DND-41 (cell line): ENCODE results near the gene NPY4R.
"Not testable (repeated sequence)": the region's sequence is repeated elsewhere in the genome, so short reads cannot be mapped to it uniquely, and the experiment has no call there.

Source experiments
- ATAC-seq: fragments of 200-7000 bp; cut with Tn5 transposase; 3 replicates; pipeline ENCODE4 v1.9.1; 2021; ENCODE audit warnings: low read depth; ENCODE audit not compliant: insufficient read depth
- DNase-seq: peaks from one replicate; pipeline ENCODE4 v3.0.0-alpha.2; 2020
- H2AFZ ChIP-seq: 2 replicates; pipeline ENCODE4 v1.6.0; 2012; ENCODE audit warnings: low read depth, low read length
- H3K27ac ChIP-seq: 2 replicates; pipeline ENCODE4 v1.5.1; 2012; ENCODE audit warnings: low read length, inconsistent platforms
- H3K27me3 ChIP-seq: fragments of 200-600 bp; sonication (generic); 2 replicates; pipeline ENCODE4 v1.6.0; 2012; ENCODE audit warnings: low read length, mild to moderate bottlenecking, inconsistent platforms; ENCODE audit not compliant: insufficient read depth, poor library complexity
- H3K36me3 ChIP-seq: 2 replicates; pipeline ENCODE4 v1.5.1; 2012; ENCODE audit warnings: low read length, inconsistent platforms; ENCODE audit not compliant: insufficient read depth
- H3K4me1 ChIP-seq: 2 replicates; pipeline ENCODE4 v1.5.1; 2012; ENCODE audit warnings: mild to moderate bottlenecking, low read length; ENCODE audit not compliant: insufficient read depth
- H3K4me2 ChIP-seq: 2 replicates; pipeline ENCODE4 v1.6.0; 2012; ENCODE audit warnings: mild to moderate bottlenecking, moderate library complexity, low read length, inconsistent platforms; ENCODE audit not compliant: insufficient read depth
- H3K4me3 ChIP-seq, 2 experiments: fragments of 200-600 bp in 1 of 2; shearing (Covaris generic) in 1 of 2; 2 replicates each; pipeline ENCODE4 v1.5.1; 2012 to 2016; ENCODE audit warnings: inconsistent platforms in 2 of 2, low read length in 2 of 2, mild to moderate bottlenecking in 2 of 2, low read depth in 1 of 2, moderate library complexity in 1 of 2
- H3K79me2 ChIP-seq: 2 replicates; pipeline ENCODE4 v1.6.0; 2012; ENCODE audit warnings: low read length, inconsistent platforms; ENCODE audit not compliant: insufficient read depth
- H3K9ac ChIP-seq: 2 replicates; pipeline ENCODE4 v1.6.0; 2012; ENCODE audit warnings: low read depth, mild to moderate bottlenecking, inconsistent platforms, low read length, moderate library complexity
- H3K9me3 ChIP-seq: 2 replicates; pipeline ENCODE4 v1.5.1; 2012; ENCODE audit warnings: low read length, moderate library complexity, mild to moderate bottlenecking, inconsistent platforms; ENCODE audit not compliant: insufficient read depth, severe bottlenecking
- H4K20me1 ChIP-seq: 2 replicates; pipeline ENCODE4 v1.6.0; 2012; ENCODE audit warnings: low read length; ENCODE audit not compliant: insufficient read depth
- EZH2 ChIP-seq: IDR thresholded peaks from 3 replicates; pipeline ENCODE4 v1.6.1; 2012; ENCODE audit warnings: borderline replicate concordance, low read depth, mild to moderate bottlenecking, moderate library complexity, low read length, inconsistent platforms; ENCODE audit not compliant: severe bottlenecking
- TF ChIP-seq, protein P1 (sequence below): IDR thresholded peaks from 2 replicates; pipeline ENCODE4 v1.5.1; 2012; ENCODE audit warnings: borderline replicate concordance, low read length, moderate library complexity, mild to moderate bottlenecking; ENCODE audit not compliant: poor library complexity, severe bottlenecking; ENCODE audit errors: extremely low read depth

The NPY4R gene, protein sequence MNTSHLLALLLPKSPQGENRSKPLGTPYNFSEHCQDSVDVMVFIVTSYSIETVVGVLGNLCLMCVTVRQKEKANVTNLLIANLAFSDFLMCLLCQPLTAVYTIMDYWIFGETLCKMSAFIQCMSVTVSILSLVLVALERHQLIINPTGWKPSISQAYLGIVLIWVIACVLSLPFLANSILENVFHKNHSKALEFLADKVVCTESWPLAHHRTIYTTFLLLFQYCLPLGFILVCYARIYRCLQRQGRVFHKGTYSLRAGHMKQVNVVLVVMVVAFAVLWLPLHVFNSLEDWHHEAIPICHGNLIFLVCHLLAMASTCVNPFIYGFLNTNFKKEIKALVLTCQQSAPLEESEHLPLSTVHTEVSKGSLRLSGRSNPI

DNA sequence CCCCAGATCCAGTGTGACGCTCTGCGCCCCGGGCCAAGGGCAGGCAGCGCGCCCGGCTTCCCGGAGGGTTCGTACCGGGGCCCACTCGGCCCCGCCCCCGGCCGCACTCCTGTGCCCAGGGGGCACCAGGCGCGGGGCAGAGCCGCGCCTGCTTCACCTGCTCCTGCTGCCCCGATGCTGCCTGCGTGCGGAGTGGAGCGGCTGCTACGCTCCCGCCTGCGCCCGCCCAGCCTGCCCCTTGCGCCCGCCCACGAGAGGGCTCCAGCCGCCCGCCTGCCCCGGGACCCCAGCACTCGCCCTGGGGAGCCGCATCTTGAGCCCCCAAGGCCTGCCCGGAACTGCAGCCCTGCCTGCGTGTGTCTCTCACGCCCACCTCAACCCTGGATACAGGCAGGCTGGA lies at the start of gene NPY4R:
Gene NPY4R (minus strand): TSS at position 194 of the 400 bp plus-strand sequence. CDS start 3,323 bp downstream, outside the sequence.
- not testable (repeated sequence) for H3K27me3 ChIP-seq, H3K9ac ChIP-seq, H3K79me2 ChIP-seq, DNase-seq, H3K4me3 ChIP-seq, ATAC-seq, H4K20me1 ChIP-seq, H3K36me3 ChIP-seq, H2AFZ ChIP-seq, H3K27ac ChIP-seq, H3K9me3 ChIP-seq, H3K4me2 ChIP-seq, H3K4me1 ChIP-seq

DNA sequence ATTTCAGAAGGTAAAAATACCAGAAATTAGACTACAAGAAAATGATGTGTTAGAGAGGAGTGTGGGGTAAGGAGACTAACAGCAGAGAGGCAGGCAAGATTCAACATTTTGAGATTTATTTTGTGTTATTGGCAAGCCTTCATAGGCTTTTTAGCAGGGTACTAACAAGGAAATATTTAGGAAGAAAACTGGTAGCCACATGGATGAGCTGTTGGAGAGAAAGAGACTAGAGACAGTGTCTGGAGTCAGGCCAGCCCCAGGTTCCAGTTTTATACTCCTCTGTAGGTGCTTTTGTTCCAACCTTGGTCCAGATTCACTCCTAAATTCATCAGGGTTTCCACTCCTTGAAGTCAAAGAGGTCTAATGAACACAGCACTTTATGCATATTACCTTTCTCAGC lies 49.6 kb upstream of the NPY4R start:
- Histone ChIP-seq H3K9me3 (no peaks in the 10 kb centered on the region), H3K27me3 (peaks cover 3% of the 10 kb centered on the region), H3K9ac (no peak overlapping the region), H2AFZ (no peak overlapping the region), H3K4me2 (no peak overlapping the region), H3K4me1 (no peaks in the 10 kb centered on the region), H3K4me3 (no peak overlapping the region), H4K20me1 (no peaks in the 10 kb centered on the region), H3K79me2 (no peaks in the 10 kb centered on the region), H3K27ac (no peak overlapping the region), H3K36me3 (no peaks in the 10 kb centered on the region)
- TF ChIP-seq EZH2 = no peak
- TF ChIP-seq, protein P1, sequence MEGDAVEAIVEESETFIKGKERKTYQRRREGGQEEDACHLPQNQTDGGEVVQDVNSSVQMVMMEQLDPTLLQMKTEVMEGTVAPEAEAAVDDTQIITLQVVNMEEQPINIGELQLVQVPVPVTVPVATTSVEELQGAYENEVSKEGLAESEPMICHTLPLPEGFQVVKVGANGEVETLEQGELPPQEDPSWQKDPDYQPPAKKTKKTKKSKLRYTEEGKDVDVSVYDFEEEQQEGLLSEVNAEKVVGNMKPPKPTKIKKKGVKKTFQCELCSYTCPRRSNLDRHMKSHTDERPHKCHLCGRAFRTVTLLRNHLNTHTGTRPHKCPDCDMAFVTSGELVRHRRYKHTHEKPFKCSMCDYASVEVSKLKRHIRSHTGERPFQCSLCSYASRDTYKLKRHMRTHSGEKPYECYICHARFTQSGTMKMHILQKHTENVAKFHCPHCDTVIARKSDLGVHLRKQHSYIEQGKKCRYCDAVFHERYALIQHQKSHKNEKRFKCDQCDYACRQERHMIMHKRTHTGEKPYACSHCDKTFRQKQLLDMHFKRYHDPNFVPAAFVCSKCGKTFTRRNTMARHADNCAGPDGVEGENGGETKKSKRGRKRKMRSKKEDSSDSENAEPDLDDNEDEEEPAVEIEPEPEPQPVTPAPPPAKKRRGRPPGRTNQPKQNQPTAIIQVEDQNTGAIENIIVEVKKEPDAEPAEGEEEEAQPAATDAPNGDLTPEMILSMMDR = no peak
- ATAC-seq (no peak), DNase-seq (no peak)

DNA sequence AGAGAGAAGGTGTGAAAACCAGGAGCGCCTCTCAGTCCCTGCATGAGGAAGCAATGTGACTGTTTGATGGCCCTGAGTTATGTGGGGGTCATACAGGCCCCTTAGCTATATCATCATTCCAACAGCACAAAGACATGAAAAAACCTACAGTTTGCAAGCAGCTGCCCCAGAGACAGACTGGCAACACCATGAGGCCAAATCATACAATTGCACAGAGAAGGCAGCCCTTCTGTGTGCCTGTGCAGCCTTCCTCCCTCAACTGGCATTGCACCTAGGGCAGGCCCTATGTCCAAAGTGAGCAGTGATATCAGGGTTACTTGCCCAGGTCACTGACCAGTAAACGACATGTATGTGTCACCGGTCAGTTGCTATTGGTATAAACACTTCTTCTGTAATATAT lies 49.1 kb upstream of the NPY4R start:
- Histone ChIP-seq H3K79me2 (no peaks in the 10 kb centered on the region), H3K9me3 (no peaks in the 10 kb centered on the region), H3K4me3 (no peak overlapping the region), H2AFZ (no peak overlapping the region), H3K4me2 (no peak overlapping the region), H3K27me3 (peaks cover 3% of the 10 kb centered on the region), H3K4me1 (no peaks in the 10 kb centered on the region), H3K36me3 (no peaks in the 10 kb centered on the region), H3K27ac (no peak overlapping the region), H4K20me1 (no peaks in the 10 kb centered on the region), H3K9ac (no peak overlapping the region)
- ATAC-seq = no peak
- DNase-seq = peak; percentile 3
- TF ChIP-seq, protein P1 = no peak
- no peak for TF ChIP-seq EZH2

DNA sequence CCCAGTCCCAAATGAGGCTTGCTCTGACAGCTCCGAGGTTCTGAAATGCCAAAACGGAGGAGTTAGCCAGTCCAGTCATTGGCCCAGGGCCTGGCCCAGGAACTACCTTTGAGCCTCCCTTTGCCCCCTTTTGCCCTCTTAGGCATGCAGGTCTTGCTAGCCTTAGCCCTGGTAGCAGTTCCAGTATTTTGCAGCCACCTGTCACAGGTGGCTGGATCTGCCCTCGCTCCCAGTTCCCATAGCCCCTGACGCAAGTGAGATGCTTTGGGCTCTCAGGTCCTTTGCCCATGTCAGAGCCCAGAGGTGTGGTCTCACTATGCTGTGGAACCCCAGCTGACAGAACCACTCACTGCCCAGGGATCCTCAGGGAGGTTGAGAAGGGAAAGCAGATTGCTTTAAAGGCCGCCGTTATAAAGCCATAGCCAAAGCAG lies 48.7 kb upstream of the NPY4R start:
- Histone ChIP-seq H4K20me1 (no peaks in the 10 kb centered on the region), H3K4me1 (no peaks in the 10 kb centered on the region), H3K27me3 (peaks cover 3% of the 10 kb centered on the region), H3K4me2 (no peak overlapping the region), H3K4me3 (no peak overlapping the region), H2AFZ (no peak overlapping the region), H3K9ac (no peak overlapping the region), H3K27ac (no peak overlapping the region), H3K36me3 (no peaks in the 10 kb centered on the region), H3K79me2 (no peaks in the 10 kb centered on the region), H3K9me3 (no peaks in the 10 kb centered on the region)
- no peak for ATAC-seq
- no peak for DNase-seq
- TF ChIP-seq, protein P1 = no peak
- no peak for TF ChIP-seq EZH2

DNA sequence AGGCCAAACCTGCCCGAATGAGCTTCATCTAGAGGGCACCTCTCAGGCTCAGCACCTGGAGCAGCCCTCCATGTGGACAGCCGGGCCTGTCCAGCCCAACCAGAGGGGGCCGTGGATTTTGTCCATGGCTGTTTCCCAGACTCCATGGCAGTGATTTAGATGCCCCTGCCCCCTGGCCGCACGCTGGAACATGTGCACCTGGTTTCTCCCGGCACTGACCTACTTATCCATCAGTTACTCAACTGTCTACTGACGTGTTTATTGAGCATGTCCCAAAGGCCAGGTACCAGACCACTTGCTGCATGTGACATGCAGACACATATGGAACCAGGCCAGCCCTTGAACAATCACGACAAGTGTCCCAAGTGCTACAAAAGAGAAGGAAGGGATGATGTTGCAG lies 47.6 kb upstream of the NPY4R start:
- H4K20me1 ChIP-seq, H2AFZ ChIP-seq, H3K79me2 ChIP-seq, H3K4me3 ChIP-seq, H3K9me3 ChIP-seq, H3K27ac ChIP-seq, H3K9ac ChIP-seq, DNase-seq, H3K4me1 ChIP-seq, H3K4me2 ChIP-seq, ATAC-seq, H3K27me3 ChIP-seq, H3K36me3 ChIP-seq: not testable (repeated sequence)

DNA sequence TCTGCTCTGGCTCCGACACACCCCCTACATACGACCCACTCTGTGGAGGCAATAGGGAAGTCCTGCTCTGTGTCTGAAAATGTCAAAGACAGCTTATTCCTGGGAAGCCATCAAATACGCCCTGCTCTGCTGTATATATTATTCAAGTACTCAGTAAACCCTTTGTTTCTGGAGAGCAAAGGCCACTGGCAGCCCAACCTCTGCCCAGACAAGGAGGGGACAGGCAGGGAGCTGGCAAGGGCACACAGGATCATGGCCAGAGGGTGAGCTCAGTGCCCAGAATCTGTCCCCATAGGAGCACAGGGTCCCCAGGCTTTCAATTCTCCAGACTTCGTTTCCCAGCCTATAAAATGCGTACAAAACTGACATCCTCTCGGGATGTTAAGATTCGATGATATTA lies 47.0 kb upstream of the NPY4R start:
- not testable (repeated sequence) for H3K79me2 ChIP-seq, H3K4me3 ChIP-seq, H4K20me1 ChIP-seq, H3K4me1 ChIP-seq, H3K27ac ChIP-seq, H3K9ac ChIP-seq, H3K9me3 ChIP-seq, H3K27me3 ChIP-seq, H3K36me3 ChIP-seq, H3K4me2 ChIP-seq, DNase-seq, ATAC-seq, H2AFZ ChIP-seq
